Smooth muscle cell (in vitro differentiated cells): ENCODE data around the gene ANP32E. TPM values are rescaled to one million over a fixed set of nuclear protein-coding genes. Genes with fewer than 3 reads are reported as not detected.

Source experiments
- DNase-seq: peaks from one replicate; lab custom pipeline; 2025; ENCODE audit not compliant: unreplicated experiment; lab: John Stamatoyannopoulos, UW
- H2AFZ ChIP-seq: fragments of 200-600 bp; sonication (generic); 2 replicates; pipeline ENCODE4 v1.6.0; 2016; ENCODE audit warnings: antibody characterized with exemption, low read depth, mild to moderate bottlenecking
- H3F3A ChIP-seq: fragments of 200-600 bp; sonication (generic); 2 replicates; pipeline ENCODE4 v1.6.0; 2017; ENCODE audit warnings: antibody characterized with exemption, low read depth
- H3K27ac ChIP-seq: fragments of 200-600 bp; sonication (generic); 2 replicates; pipeline ENCODE4 v1.5.1; 2016; ENCODE audit warnings: low read depth, mild to moderate bottlenecking
- H3K27me3 ChIP-seq: fragments of 200-600 bp; sonication (generic); 2 replicates; pipeline ENCODE4 v1.6.1; 2016; ENCODE audit warnings: low read depth, mild to moderate bottlenecking
- H3K36me3 ChIP-seq: fragments of 200-600 bp; sonication (generic); 2 replicates; pipeline ENCODE4 v1.5.1; 2016; ENCODE audit warnings: low read depth
- H3K4me1 ChIP-seq: fragments of 200-600 bp; sonication (generic); 2 replicates; pipeline ENCODE4 v1.5.1; 2016; ENCODE audit warnings: low read depth
- H3K4me2 ChIP-seq: fragments of 200-600 bp; sonication (generic); 2 replicates; pipeline ENCODE4 v1.6.0; 2016; ENCODE audit warnings: mild to moderate bottlenecking
- H3K4me3 ChIP-seq: fragments of 200-600 bp; sonication (generic); 2 replicates; pipeline ENCODE4 v1.5.1; 2016; ENCODE audit warnings: mild to moderate bottlenecking
- H3K79me2 ChIP-seq: fragments of 200-600 bp; sonication (generic); 2 replicates; pipeline ENCODE4 v1.6.0; 2016; ENCODE audit warnings: low read depth, mild to moderate bottlenecking
- H3K9ac ChIP-seq: fragments of 200-600 bp; sonication (generic); 2 replicates; pipeline ENCODE4 v1.6.0; 2016; ENCODE audit warnings: low read depth
- H3K9me3 ChIP-seq: fragments of 200-600 bp; sonication (generic); replicated peaks from 2 replicates; pipeline ENCODE4 v1.5.1; 2016; ENCODE audit warnings: low read depth
- H4K20me1 ChIP-seq: fragments of 200-600 bp; sonication (generic); 2 replicates; pipeline ENCODE4 v1.6.0; 2016; ENCODE audit warnings: low read depth
- WGBS: methylation state at CpG from one replicate; pipeline ENCODE4 v1.1.7; 2016; ENCODE audit warnings: low lambda C conversion rate; 5-methylcytosine and 5-hydroxymethylcytosine counted together
- polyA plus RNA-seq: library from polyadenylated mRNA; unstranded; fragments of >200 nt; fragmentation: Nextera tagmentation; extraction: Ambion mirVana; gene quantifications from 2 replicates; pipeline ENCODE4 v1.2.1, GENCODE V29; 2016
- total RNA-seq: library from RNA; depleted of rRNA; stranded (reverse); fragments of >200 nt; gene quantifications from 2 replicates; pipeline ENCODE4 v1.2.3, GENCODE V29; 2014
- TF ChIP-seq, protein P1 (sequence below): fragments of 200-600 bp; sonication (generic); IDR thresholded peaks from 2 replicates; pipeline ENCODE4 v1.5.1; 2017; ENCODE audit warnings: borderline replicate concordance, mild to moderate bottlenecking, antibody characterized with exemption; ENCODE audit not compliant: insufficient read depth, poor library complexity, severe bottlenecking

Gene ANP32E
- total and polyA plus RNA-seq, 2 experiments from 2014 or later = 25.0 to 36.5 TPM

DNA sequence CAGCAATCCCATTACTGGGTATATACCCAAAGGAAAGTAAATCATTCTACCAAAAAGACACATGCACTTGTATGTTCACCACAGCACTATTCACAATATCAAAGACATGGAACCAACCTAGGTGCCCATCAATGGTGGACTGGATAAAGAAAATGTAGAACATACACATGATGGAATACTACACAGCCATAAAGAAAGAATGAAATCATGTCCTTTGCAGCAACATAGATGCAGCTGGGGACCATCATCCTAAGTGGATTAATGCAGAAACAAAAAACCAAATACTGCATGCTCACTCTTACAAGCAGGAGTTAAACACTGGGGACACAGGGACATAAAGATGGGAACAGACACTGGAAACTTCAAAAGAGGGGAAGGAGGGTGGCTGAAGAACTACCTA is 8.7 kb downstream of the ANP32E start:
- TF ChIP-seq, protein P1, sequence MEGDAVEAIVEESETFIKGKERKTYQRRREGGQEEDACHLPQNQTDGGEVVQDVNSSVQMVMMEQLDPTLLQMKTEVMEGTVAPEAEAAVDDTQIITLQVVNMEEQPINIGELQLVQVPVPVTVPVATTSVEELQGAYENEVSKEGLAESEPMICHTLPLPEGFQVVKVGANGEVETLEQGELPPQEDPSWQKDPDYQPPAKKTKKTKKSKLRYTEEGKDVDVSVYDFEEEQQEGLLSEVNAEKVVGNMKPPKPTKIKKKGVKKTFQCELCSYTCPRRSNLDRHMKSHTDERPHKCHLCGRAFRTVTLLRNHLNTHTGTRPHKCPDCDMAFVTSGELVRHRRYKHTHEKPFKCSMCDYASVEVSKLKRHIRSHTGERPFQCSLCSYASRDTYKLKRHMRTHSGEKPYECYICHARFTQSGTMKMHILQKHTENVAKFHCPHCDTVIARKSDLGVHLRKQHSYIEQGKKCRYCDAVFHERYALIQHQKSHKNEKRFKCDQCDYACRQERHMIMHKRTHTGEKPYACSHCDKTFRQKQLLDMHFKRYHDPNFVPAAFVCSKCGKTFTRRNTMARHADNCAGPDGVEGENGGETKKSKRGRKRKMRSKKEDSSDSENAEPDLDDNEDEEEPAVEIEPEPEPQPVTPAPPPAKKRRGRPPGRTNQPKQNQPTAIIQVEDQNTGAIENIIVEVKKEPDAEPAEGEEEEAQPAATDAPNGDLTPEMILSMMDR = no peak
- H3K4me3 ChIP-seq = no peak overlapping the region

DNA sequence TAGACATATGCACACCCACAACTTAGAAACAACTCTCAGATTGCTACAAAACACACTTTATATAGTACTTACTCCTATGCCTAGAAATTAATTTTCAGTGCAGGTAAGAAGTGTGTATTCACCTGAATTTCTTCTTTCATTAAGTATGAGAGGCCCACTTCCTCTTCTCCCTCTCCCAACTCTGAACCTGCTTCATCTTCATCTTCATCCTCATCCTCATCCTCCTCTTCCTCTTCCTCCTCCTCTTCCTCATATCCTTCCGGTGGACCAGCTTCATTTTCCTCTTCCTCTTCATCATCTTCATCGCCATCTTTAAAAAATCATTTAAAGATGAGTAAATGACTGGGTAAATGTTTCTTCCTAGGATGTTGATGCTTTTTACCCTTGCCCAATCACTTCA is 9.4 kb downstream of the ANP32E start:
- WGBS = 84% methylated on average over 2 of the region's 2 CpGs
- TF ChIP-seq, protein P1 = no peak
- no peak overlapping the region for H3K9ac ChIP-seq

More for the DNA sequence above, 8.7 kb downstream of the ANP32E start:
- no peak for DNase-seq
- Histone ChIP-seq H3K9me3 (no peaks in the 10 kb centered on the region), H3K4me1 (no peaks in the 10 kb centered on the region), H3K4me2 (no peak overlapping the region), H2AFZ (no peak overlapping the region), H3K27ac (no peak overlapping the region), H3K79me2 (peaks cover 21% of the 10 kb centered on the region), H4K20me1 (no peaks in the 10 kb centered on the region), H3K36me3 (peaks cover 11% of the 10 kb centered on the region), H3K27me3 (no peaks in the 10 kb centered on the region), H3F3A (no peaks in the 10 kb centered on the region), H3K9ac (no peak overlapping the region)

GRCh38 chr1:150225546-150225945 is 10.4 kb downstream of the ANP32E start:
- H3K9ac ChIP-seq = no peak overlapping the region
- TF ChIP-seq, protein P1 = no peak
- H3K36me3 ChIP-seq = peaks cover 11% of the 10 kb centered on the region
- DNase-seq = no peak
- H3K4me3 ChIP-seq = no peak overlapping the region
- H2AFZ ChIP-seq = no peak overlapping the region
- WGBS = 100% methylated on average over 1 of the region's 1 CpG
- H3K9me3 ChIP-seq = no peaks in the 10 kb centered on the region
- H4K20me1 ChIP-seq = no peaks in the 10 kb centered on the region
- H3K4me2 ChIP-seq = no peak overlapping the region
- H3K27ac ChIP-seq = no peak overlapping the region
- no peaks in the 10 kb centered on the region for H3K4me1 ChIP-seq
- peaks cover 7% of the 10 kb centered on the region for H3K79me2 ChIP-seq
- H3F3A ChIP-seq = no peaks in the 10 kb centered on the region
- H3K27me3 ChIP-seq = no peaks in the 10 kb centered on the region

More for the DNA sequence above, 9.4 kb downstream of the ANP32E start:
- Histone ChIP-seq H3K9me3 (no peaks in the 10 kb centered on the region), H3K4me1 (no peaks in the 10 kb centered on the region), H4K20me1 (no peaks in the 10 kb centered on the region), H2AFZ (no peak overlapping the region), H3K27ac (no peak overlapping the region), H3K4me3 (no peak overlapping the region), H3K27me3 (no peaks in the 10 kb centered on the region), H3K79me2 (peaks cover 16% of the 10 kb centered on the region), H3K4me2 (no peak overlapping the region), H3F3A (no peaks in the 10 kb centered on the region), H3K36me3 (peaks cover 11% of the 10 kb centered on the region)
- no peak for DNase-seq

DNA sequence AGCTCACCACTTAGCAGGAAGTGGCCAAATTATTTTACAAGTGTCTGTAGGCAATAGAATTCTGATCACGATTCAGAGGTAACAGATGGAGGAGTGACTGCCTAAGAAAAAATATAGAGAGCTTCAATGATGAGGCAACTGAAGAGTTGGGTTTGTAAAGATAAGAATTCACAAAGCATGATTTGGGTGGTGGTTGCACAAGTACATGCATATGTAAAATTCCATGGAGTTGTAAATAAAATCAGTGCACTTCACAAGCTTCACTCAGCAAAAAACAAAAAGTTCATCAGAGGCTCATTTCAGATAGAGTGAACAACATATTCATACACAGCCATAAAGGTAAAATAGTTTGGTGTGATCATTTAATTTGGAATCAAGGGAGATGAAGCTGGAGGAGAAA is 10.9 kb downstream of the ANP32E start:
- Histone ChIP-seq H3K9ac (no peak overlapping the region), H4K20me1 (no peaks in the 10 kb centered on the region), H3K27me3 (no peaks in the 10 kb centered on the region), H3K9me3 (no peaks in the 10 kb centered on the region), H2AFZ (no peak overlapping the region), H3K79me2 (peaks cover 1% of the 10 kb centered on the region), H3F3A (no peaks in the 10 kb centered on the region), H3K4me3 (no peak overlapping the region), H3K36me3 (peaks cover 11% of the 10 kb centered on the region), H3K4me2 (no peak overlapping the region), H3K4me1 (no peaks in the 10 kb centered on the region), H3K27ac (no peak overlapping the region)
- TF ChIP-seq, protein P1 = no peak
- DNase-seq = no peak
- WGBS = 100% methylated on average over 1 of the region's 1 CpG
